Stomach (tissue), 9 donors: ENCODE results near the gene MARCHF11. TPM values are rescaled to one million over a fixed set of nuclear protein-coding genes. Genes with fewer than 3 reads are reported as not detected.

Source experiments
- DNase-seq, 2 donors: peaks; one replicate each; pipeline versions ENCODE4 v3.0.0 to v3.0.0-alpha.2; 2013 to 2019
- H3K27ac ChIP-seq, 5 donors: fragments of 200-600 bp in 4 of 5; sonication (generic) in 4 of 5; one replicate each; pipeline ENCODE4 v1.5.1; 2013 to 2019; ENCODE audit warnings: mild to moderate bottlenecking in 1 of 5, moderate library complexity in 1 of 5
- H3K27me3 ChIP-seq, 3 donors: fragments of 200-600 bp; sonication (generic); one replicate each; pipeline ENCODE4 v1.5.1; 2017 to 2019; ENCODE audit warnings: mixed run types in 1 of 3
- H3K36me3 ChIP-seq, 4 donors: fragments of 200-600 bp; sonication (generic); 1 replicate in 3 of 4; 2 replicates in 1 of 4; pipeline ENCODE4 v1.5.1; 2016 to 2019
- H3K4me1 ChIP-seq, 4 donors: fragments of 200-600 bp; sonication (generic); one replicate each; pipeline ENCODE4 v1.5.1; 2016 to 2019
- H3K4me3 ChIP-seq, 4 donors: fragments of 200-600 bp; sonication (generic) in 3 of 4; one replicate each; pipeline ENCODE4 v1.5.1; 2016 to 2019; ENCODE audit warnings: mild to moderate bottlenecking in 1 of 4
- H3K9me3 ChIP-seq, 4 donors: fragments of 200-600 bp; sonication (generic); one replicate each; pipeline ENCODE4 v1.5.1; 2016 to 2019
- CTCF ChIP-seq, 7 experiments: fragments of 450-650 bp in 4 of 7; fragments of 200-600 bp in 3 of 7; sonication (generic) in 3 of 7; IDR thresholded peaks; one replicate each; pipeline ENCODE4 v1.5.1; 2016 to 2019; ENCODE audit warnings: antibody characterized with exemption in 7 of 7, control low read depth in 2 of 7, mild to moderate bottlenecking in 1 of 7
- EP300 ChIP-seq: sonication (generic); formaldehyde crosslinking; IDR thresholded peaks from one replicate; pipeline ENCODE4 v1.6.1; 2017; ENCODE audit warnings: antibody characterized with exemption
- POLR2A ChIP-seq, 4 donors: fragments of 450-650 bp; IDR thresholded peaks; one replicate each; pipeline ENCODE4 v1.6.1; 2016; ENCODE audit warnings: antibody characterized with exemption in 4 of 4, control low read depth in 2 of 4, mild to moderate bottlenecking in 1 of 4, moderate library complexity in 1 of 4
- POLR2AphosphoS5 ChIP-seq, 3 donors: sonication (generic); formaldehyde crosslinking; IDR thresholded peaks; one replicate each; pipeline ENCODE4 v1.6.1; 2016; ENCODE audit warnings: antibody characterized with exemption in 3 of 3
- WGBS, 5 donors: extraction: QIAGEN DNeasy Blood & Tissue Kit in 3 of 5; methylation state at CpG; one replicate each; pipeline versions ENCODE4 v1.1.5 to v1.1.7; 2013 to 2018; 5-methylcytosine and 5-hydroxymethylcytosine counted together
- intact Hi-C: fragments of 100-400 bp; cut with DNase I; formaldehyde crosslinking; loops from one replicate; pipeline ENCODE4 v1.15.1; 2023; ENCODE audit warnings: low total_unique reads
- polyA plus RNA-seq, 3 donors: library from polyadenylated mRNA; stranded (reverse); fragments of 200-250 nt; gene quantifications; one replicate each; pipeline ENCODE4 v1.2.3, GENCODE V29; 2013
- total RNA-seq, 5 donors: library from RNA; depleted of rRNA; stranded (reverse); fragments of >200 nt; gene quantifications; one replicate each; pipeline versions ENCODE4 v1.1.0 to v1.2.3, GENCODE V29; 2014 to 2016
- donor health status: healthy with polysubstance abuse.
- donor health status: Bipolar disorder and iron deficiency.
- donor health status: healthy.

MARCHF11 gene
- total and polyA plus RNA-seq, 8 donors: not detected

- TF ChIP-seq CTCF (IDR thresholded peaks at IDR 0.05) (no peak), POLR2A (IDR thresholded peaks at IDR 0.05) (no peak), POLR2AphosphoS5 (IDR thresholded peaks at IDR 0.05) (no peak), EP300 (no peak)
- WGBS, 5 donors: 48 to 87% (median 65%) methylated on average over 2 to 3 of the region's 3 CpGs
Measured at GRCh38 chr5:16120579-16120978, 59.0 kb downstream of the MARCHF11 start.

GRCh38 chr5:16119790-16120189 lies 59.8 kb downstream of the MARCHF11 start:
- H3K4me3 ChIP-seq: no peak overlapping the region
- TF ChIP-seq CTCF (IDR thresholded peaks at IDR 0.05): no peak
- TF ChIP-seq EP300: no peak
- no peak for TF ChIP-seq POLR2A (IDR thresholded peaks at IDR 0.05)
- TF ChIP-seq POLR2AphosphoS5 (IDR thresholded peaks at IDR 0.05): no peak
- no peaks in the 10 kb centered on the region for H3K4me1 ChIP-seq
- intact Hi-C loops: no loop called here
- H3K27ac ChIP-seq: no peak overlapping the region
- H3K36me3 ChIP-seq: no peaks in the 10 kb centered on the region
- whole genome bisulfite sequencing, 5 donors: 73 to 80% (median 74%) methylated on average over 4 of the region's 4 CpGs
- no peak for DNase-seq
- no peaks in the 10 kb centered on the region for H3K27me3 ChIP-seq
- peaks cover 0 to 12% (median 5%) of the 10 kb centered on the region in 4 donors for H3K9me3 ChIP-seq

More at GRCh38 chr5:16120579-16120978, 59.0 kb downstream of the MARCHF11 start:
- Histone ChIP-seq H3K27me3 (no peaks in the 10 kb centered on the region), H3K9me3 (peaks cover 0 to 12% (median 5%) of the 10 kb centered on the region in 4 donors), H3K36me3 (no peaks in the 10 kb centered on the region), H3K27ac (no peak overlapping the region), H3K4me3 (no peak overlapping the region), H3K4me1 (no peaks in the 10 kb centered on the region)
- intact Hi-C loops: no loop called here
- DNase-seq: no peak

- WGBS, 5 donors: 76 to 87% (median 84%) methylated on average over 8 of the region's 8 CpGs
- intact Hi-C loops: no loop called here
Measured at GRCh38 chr5:16115140-16115539, 64.5 kb downstream of the MARCHF11 start.

GRCh38 chr5:16108418-16108817 lies 71.2 kb downstream of the MARCHF11 start:
- Histone ChIP-seq H3K4me1 (no peaks in the 10 kb centered on the region), H3K4me3 (no peak overlapping the region), H3K9me3 (peaks cover 4 to 44% (median 15%) of the 10 kb centered on the region in 4 donors), H3K36me3 (no peaks in the 10 kb centered on the region), H3K27me3 (no peaks in the 10 kb centered on the region), H3K27ac (no peak overlapping the region)
- 51 to 56% (median 54%) methylated on average over 3 of the region's 3 CpGs for WGBS, 5 donors
- intact Hi-C loops: no loop called here
- no peak for DNase-seq
- TF ChIP-seq POLR2AphosphoS5 (IDR thresholded peaks at IDR 0.05) (no peak), POLR2A (IDR thresholded peaks at IDR 0.05) (no peak), EP300 (no peak), CTCF (IDR thresholded peaks at IDR 0.05) (no peak)

More at GRCh38 chr5:16115140-16115539, 64.5 kb downstream of the MARCHF11 start:
- TF ChIP-seq EP300 (no peak), CTCF (IDR thresholded peaks at IDR 0.05) (no peak), POLR2A (IDR thresholded peaks at IDR 0.05) (no peak), POLR2AphosphoS5 (IDR thresholded peaks at IDR 0.05) (no peak)
- Histone ChIP-seq H3K36me3 (no peaks in the 10 kb centered on the region), H3K4me1 (no peaks in the 10 kb centered on the region), H3K27me3 (no peaks in the 10 kb centered on the region), H3K27ac (no peak overlapping the region), H3K9me3 (peaks cover 0 to 11% (median 4%) of the 10 kb centered on the region in 4 donors), H3K4me3 (no peak overlapping the region)
- no peak for DNase-seq
